ENCODE results near the gene MMD.

GRCh38 chr17:55453839-55454557, 32.4 kb upstream of the MMD start:
- no peak for TF ChIP-seq CTCF (IDR thresholded peaks at IDR 0.05)
- TF ChIP-seq POLR2AphosphoS5 (IDR thresholded peaks at IDR 0.05) = no peak
- TF ChIP-seq POLR2A (IDR thresholded peaks at IDR 0.05) = no peak
- TF ChIP-seq EP300 (IDR thresholded peaks at IDR 0.05) = no peak
